ENCODE results near the gene MAMSTR.
A peak's percentile ranks its signal among the peaks of the same experiment; 100 is the strongest.

The MAMSTR gene

DNA sequence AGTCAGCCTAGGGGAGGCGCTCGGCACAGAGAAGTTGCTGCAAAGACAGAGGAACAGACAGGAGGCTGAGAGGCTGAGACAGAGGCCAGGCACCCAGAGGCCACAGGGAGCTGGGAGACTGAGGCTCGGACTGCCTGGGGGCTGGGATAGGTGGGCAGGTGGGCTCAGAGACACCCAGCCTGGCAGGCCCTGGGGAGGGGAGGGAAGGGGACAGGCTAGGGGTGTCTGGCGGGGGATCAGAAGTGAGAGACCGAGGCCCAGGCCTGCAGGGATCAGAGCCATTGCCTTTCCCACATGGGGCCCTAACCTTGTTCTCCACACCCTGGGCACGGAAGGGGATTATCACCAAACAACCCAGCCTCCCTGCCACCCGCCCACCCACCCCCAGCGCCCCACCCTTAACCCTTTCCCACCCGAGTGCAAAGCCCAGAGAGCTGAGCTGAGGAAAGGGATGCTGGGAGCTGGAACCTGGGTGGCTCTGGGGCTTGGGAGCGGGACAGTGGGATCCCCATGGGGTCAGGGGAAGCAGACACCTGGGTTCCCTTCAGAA is 48.0 kb downstream of the MAMSTR start:
- H3K36me3 Mint-ChIP-seq: peaks cover 18% of the 10 kb centered on the region
- ATAC-seq (no peak), DNase-seq (ENCODE audit: low spot score in 2 of 2) (no peak)
- peaks cover 16% of the 10 kb centered on the region for H3K4me1 Mint-ChIP-seq
- H3K27ac Mint-ChIP-seq: no peak overlapping the region
- no peak overlapping the region for H3K4me3 Mint-ChIP-seq
- no peaks in the 10 kb centered on the region for H3K9me3 Mint-ChIP-seq

DNA sequence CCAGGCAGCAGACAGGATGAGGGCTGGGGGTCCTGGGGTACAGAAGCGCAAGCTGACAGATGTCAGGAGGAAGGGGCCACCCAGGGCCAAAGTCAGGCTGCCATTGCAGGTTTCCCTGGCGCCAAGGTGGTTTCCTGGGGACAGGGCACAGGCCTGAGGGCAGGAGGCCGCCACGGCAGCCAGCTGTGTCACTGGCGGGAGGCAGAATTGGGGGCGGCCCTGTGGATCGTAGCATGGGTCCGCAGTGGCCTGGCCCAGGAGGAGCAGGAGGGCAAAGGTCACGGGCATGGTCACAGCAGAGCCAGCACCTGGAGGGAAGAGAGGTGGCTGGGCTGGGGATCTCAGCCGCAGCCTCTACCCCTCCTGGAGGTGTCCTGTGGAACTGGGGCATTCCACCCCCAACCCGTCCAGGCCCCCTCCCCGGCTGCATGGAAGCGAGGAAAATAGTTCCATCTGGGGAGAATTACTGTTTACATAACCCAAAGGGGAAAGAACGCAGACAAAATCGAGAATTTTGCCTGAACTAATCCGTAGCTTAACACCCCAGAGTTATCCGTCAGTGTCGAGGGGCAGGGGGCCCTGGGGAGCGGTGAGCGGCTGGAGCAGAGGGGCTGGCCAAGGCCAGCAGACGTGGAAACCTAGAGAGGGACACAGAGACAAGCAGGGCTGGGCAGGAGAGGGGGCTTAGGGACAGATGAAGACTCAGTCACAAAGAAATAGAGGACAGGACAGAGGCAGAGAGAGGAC is 48.7 kb downstream of the MAMSTR start:
- H3K4me3 Mint-ChIP-seq: no peak overlapping the region
- no peak for ATAC-seq
- H3K27ac Mint-ChIP-seq: no peak overlapping the region
- peaks cover 16% of the 10 kb centered on the region for H3K4me1 Mint-ChIP-seq
- H3K9me3 Mint-ChIP-seq: no peaks in the 10 kb centered on the region
- peaks cover 18% of the 10 kb centered on the region for H3K36me3 Mint-ChIP-seq
- no peak for DNase-seq (ENCODE audit: low spot score in 2 of 2)

DNA sequence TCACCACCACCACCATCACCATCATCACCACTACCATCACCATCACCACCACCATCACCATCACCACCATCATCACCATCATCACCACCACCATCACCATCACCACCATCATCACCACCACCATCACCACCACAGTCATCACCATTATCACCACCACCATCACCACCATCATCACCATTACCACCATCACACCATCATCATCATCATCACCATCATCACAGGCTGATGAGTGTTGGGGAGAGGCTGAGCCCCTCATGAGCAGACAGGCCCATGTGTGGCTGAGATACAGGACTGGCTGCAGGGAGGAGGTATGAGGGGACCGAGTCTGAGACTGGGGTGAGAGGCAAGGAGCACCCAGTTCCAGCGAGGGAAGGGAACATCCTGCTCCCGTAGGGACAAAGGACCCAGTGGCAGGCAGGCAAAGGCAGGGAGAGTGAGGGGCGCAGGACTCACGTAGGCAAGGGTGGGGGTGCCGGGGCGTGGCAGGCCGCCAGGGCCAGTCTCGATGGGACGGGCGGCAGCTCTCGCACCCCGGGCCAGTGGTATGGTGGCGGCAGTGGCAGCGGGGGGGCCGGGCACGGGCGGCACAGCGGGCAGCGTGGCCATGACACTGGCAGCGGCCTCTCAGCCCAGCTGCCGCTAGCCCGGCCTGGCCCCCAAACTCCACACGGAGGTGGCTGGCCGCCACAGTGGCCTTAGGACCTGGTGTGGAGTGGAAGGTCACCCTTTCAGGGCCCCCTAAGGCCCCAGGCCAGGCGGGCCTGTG is 49.4 kb downstream of the MAMSTR start:
- ATAC-seq: no peak
- Mint-ChIP-seq H3K36me3 (peaks cover 18% of the 10 kb centered on the region), H3K9me3 (no peaks in the 10 kb centered on the region), H3K4me3 (no peak overlapping the region), H3K4me1 (peaks cover 9% of the 10 kb centered on the region), H3K27ac (peak overlapping the region; percentile 85)
- DNase-seq (ENCODE audit: low spot score in 2 of 2): no peak

DNA sequence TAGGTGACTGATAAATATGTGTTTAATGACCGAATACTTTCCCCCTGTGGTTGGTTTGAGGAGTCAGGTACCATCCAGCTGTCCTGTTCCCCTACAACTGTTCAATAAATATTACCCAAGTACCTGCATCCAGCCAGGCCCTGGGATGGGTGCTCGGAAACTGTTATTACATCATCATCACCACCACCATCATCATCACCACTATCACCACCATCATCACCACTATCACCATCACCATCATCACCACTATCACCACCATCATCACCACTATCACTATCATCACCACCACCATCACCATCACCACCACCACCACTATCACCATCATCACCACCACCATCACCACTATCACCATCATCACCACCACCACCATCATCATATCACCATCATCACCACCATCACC is 50.8 kb downstream of the MAMSTR start:
- H3K4me1 Mint-ChIP-seq: peaks cover 6% of the 10 kb centered on the region
- no peak overlapping the region for H3K4me3 Mint-ChIP-seq
- ATAC-seq (no peak), DNase-seq (ENCODE audit: low spot score in 2 of 2) (no peak)
- H3K9me3 Mint-ChIP-seq: no peaks in the 10 kb centered on the region
- peak overlapping the region; percentile 23 for H3K27ac Mint-ChIP-seq
- peaks cover 18% of the 10 kb centered on the region for H3K36me3 Mint-ChIP-seq

DNA sequence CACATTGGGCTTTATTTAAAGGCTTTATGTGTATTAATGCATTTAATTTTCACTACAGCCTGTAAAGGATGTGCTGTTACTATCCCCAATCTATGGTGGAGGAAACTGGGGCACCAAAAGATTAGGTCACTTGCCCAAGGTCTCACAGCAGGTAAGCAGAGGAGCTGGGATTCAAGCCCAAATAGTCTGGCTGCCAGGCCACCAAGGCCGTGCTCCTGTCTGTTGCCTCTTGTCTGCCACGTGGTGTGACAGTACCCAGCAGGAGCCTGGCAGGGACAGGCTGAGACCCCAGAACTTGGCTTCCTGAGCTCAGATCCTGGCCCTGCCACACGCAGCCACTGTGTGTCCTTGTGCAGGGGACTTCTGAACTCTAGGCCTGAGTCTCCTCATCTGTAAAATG is 51.2 kb downstream of the MAMSTR start:
- DNase-seq (ENCODE audit: low spot score in 2 of 2) (no peak), ATAC-seq (no peak)
- Mint-ChIP-seq H3K36me3 (peaks cover 18% of the 10 kb centered on the region), H3K4me1 (peaks cover 6% of the 10 kb centered on the region), H3K27ac (peak overlapping the region; percentile 23), H3K9me3 (no peaks in the 10 kb centered on the region), H3K4me3 (no peak overlapping the region)

DNA sequence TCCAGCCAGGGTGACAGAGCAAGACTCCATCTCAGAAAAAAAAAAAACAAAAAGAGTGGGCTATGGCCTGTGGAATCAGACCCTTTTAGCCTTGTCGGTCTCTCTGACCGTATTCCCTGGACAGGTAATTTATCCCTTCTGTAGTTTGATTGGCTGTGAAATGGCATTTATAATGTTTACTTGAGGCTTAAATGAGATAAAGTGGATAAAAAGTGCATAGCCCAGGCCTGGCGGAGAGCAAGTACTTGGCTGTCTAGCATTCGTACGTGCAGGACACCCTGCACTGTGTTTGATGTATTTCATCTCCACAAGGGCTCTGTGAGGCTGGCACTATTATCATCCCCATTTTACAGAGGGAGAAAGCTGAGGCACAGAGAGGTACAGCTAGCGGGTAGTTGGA is 53.7 kb downstream of the MAMSTR start:
- H3K4me1 Mint-ChIP-seq: peaks cover 13% of the 10 kb centered on the region
- ATAC-seq (no peak), DNase-seq (ENCODE audit: low spot score in 2 of 2) (no peak)
- H3K27ac Mint-ChIP-seq: no peak overlapping the region
- H3K36me3 Mint-ChIP-seq: peaks cover 18% of the 10 kb centered on the region
- no peak overlapping the region for H3K4me3 Mint-ChIP-seq
- no peaks in the 10 kb centered on the region for H3K9me3 Mint-ChIP-seq

DNA sequence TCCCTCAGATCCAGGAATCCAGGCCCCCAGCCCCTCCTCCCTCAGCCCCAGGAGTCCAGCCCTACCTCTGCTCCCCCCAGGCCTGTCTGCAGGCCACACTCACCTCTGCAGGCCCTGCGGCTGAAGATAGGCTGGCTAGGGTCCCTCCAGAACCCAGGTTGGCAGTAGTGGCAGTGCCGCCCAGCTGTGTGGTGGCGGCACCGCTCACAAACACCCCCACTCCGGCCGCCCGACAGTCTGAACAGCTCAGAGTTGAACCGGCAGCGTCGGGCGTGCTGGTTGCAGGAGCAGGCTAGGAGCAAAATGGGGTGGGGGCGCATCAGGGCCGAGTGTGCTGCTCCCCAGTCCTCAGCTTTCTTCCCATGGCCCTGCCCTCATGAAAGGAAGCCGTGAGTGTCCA is 55.0 kb downstream of the MAMSTR start:
- peaks cover 10% of the 10 kb centered on the region for H3K4me1 Mint-ChIP-seq
- DNase-seq (ENCODE audit: low spot score in 2 of 2): no peak
- H3K36me3 Mint-ChIP-seq: peaks cover 10% of the 10 kb centered on the region
- no peak for ATAC-seq
- H3K27ac Mint-ChIP-seq: no peak overlapping the region
- H3K9me3 Mint-ChIP-seq: no peaks in the 10 kb centered on the region
- no peak overlapping the region for H3K4me3 Mint-ChIP-seq

DNA sequence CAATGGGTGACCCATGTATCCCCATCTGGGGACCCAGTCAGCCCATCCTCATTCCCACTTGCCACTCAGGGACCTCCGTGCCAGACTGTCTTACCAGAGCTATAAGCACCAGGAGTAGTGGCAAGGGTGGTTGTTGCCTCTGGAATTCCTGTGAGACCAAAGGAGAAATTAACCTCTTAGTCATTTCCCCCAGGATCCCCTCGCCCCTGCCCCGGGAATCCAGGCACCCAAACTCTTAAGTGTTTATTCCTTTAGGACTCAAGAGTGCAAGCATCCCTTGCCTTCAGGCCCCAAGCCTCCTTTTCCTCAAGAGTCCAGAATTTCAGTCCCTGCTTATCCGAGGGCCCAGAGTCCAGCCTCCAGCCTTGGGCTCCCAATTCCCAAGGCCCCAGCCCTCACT is 55.9 kb downstream of the MAMSTR start:
- DNase-seq (ENCODE audit: low spot score in 2 of 2) (no peak), ATAC-seq (no peak)
- H3K9me3 Mint-ChIP-seq: no peaks in the 10 kb centered on the region
- H3K4me3 Mint-ChIP-seq: no peak overlapping the region
- peaks cover 2% of the 10 kb centered on the region for H3K36me3 Mint-ChIP-seq
- no peak overlapping the region for H3K27ac Mint-ChIP-seq
- H3K4me1 Mint-ChIP-seq: peaks cover 10% of the 10 kb centered on the region

All from stimulated activated effector memory CD8-positive, alpha-beta T cell treated with anti-CD3 and anti-CD28 coated beads, Interleukin-12 subunit alpha, Interleukin-12 subunit beta, amount 100 ng/mL, for 72 hours (primary cell).